A549 (cell line): ENCODE results near the gene TMEM44.

Experiments used
- CHD2 ChIP-seq: fragments of 150-350 bp; IDR thresholded peaks from 2 replicates; pipeline ENCODE4 v1.6.1; 2014; ENCODE audit warnings: low read length; ENCODE audit not compliant: partially characterized antibody
- EP300 ChIP-seq, 2 experiments: fragments of >200 bp; sonication (Bioruptor Twin); formaldehyde crosslinking; IDR thresholded peaks; 2 replicates in 1 of 2; 3 replicates in 1 of 2; pipeline ENCODE4 v1.6.1; 2016 to 2017
- HDAC2 ChIP-seq: fragments of 200-600 bp; sonication (generic); IDR thresholded peaks from 2 replicates; pipeline ENCODE4 v1.6.1; 2016
- JUN ChIP-seq, 2 experiments: fragments of >200 bp; sonication (Bioruptor Twin); formaldehyde crosslinking; IDR thresholded peaks; 2 replicates in 1 of 2; 3 replicates in 1 of 2; pipeline ENCODE4 v1.6.1; 2016 to 2017
- MAFK ChIP-seq: fragments of 450-650 bp; IDR thresholded peaks from 2 replicates; pipeline ENCODE4 v1.6.1; 2014; ENCODE audit not compliant: partially characterized antibody
- MYC ChIP-seq: IDR thresholded peaks from 2 replicates; pipeline ENCODE4 v1.6.1; 2012; ENCODE audit warnings: mild to moderate bottlenecking, inconsistent platforms, low read length, improper control_type of control experiment, borderline replicate concordance
- NR3C1 ChIP-seq: fragments of >200 bp; sonication (Bioruptor Twin); formaldehyde crosslinking; IDR thresholded peaks from 3 replicates; pipeline ENCODE4 v1.6.1; 2017
- POLR2A ChIP-seq: IDR thresholded peaks from 2 replicates; pipeline ENCODE4 v1.6.1; 2012; ENCODE audit warnings: mild to moderate bottlenecking, low read length
- RAD21 ChIP-seq, 2 experiments: fragments of >200 bp in 1 of 2; sonication (Bioruptor Twin) in 1 of 2; formaldehyde crosslinking in 1 of 2; IDR thresholded peaks in 1 of 2; conservative IDR thresholded peaks in 1 of 2; 2 replicates in 1 of 2; 3 replicates in 1 of 2; pipeline ENCODE4 v1.6.1; 2012 to 2018; ENCODE audit warnings: inconsistent platforms in 1 of 2
- RFX5 ChIP-seq: fragments of 450-650 bp; IDR thresholded peaks from 2 replicates; pipeline ENCODE4 v1.7.1; 2014; ENCODE audit warnings: antibody characterized with exemption, mild to moderate bottlenecking, moderate library complexity
- TF ChIP-seq, protein P1 (sequence below): fragments of 450-650 bp; IDR thresholded peaks from 2 replicates; pipeline ENCODE4 v1.6.1; 2014; ENCODE audit warnings: antibody characterized with exemption
- TF ChIP-seq, protein P2 (sequence below): fragments of 250-450 bp; sonication (Bioruptor Pico); IDR thresholded peaks from 2 replicates; pipeline ENCODE4 v1.5.0; 2021; ENCODE audit warnings: mild to moderate bottlenecking, moderate library complexity, borderline replicate concordance
- TF ChIP-seq, protein P3 (sequence below): IDR thresholded peaks from 2 replicates; pipeline ENCODE4 v1.6.1; 2012; ENCODE audit warnings: low read depth, borderline replicate concordance
- TF ChIP-seq, protein P4 (sequence below): fragments of >200 bp; sonication (Bioruptor Twin); formaldehyde crosslinking; IDR thresholded peaks from 3 replicates; pipeline ENCODE4 v1.5.1; 2016

DNA sequence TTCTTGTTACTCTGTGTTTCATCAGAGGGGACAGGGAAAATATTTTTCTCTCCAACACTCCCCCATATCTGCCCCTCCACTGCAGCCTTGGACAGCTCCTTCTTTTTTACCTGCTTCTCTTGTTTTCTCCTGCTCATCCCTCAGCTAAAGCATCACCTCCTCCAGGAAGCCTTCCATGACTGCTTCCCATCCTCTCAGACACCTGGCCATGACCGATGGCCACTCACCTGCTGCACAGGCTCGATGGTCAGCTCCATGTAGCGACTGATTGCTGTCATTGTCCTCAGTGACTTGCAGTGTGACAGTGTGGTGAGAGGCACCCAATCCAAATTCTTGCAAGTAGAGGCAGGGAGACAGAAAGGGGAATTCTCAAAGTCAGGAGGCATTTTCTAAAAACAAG, 22.5 kb downstream of the TMEM44 start:
- TF ChIP-seq CHD2 (no peak), MYC (no peak), POLR2A (no peak), JUN (IDR thresholded peaks at IDR 0.05) (no peak), MAFK (no peak), HDAC2 (no peak), RFX5 (no peak), NR3C1 (no peak), RAD21 (conservative IDR thresholded peaks at IDR 0.05 in 1 of 2, IDR thresholded peaks at IDR 0.05 in 1 of 2) (no peak), EP300 (IDR thresholded peaks at IDR 0.05) (no peak)
- TF ChIP-seq, protein P1, sequence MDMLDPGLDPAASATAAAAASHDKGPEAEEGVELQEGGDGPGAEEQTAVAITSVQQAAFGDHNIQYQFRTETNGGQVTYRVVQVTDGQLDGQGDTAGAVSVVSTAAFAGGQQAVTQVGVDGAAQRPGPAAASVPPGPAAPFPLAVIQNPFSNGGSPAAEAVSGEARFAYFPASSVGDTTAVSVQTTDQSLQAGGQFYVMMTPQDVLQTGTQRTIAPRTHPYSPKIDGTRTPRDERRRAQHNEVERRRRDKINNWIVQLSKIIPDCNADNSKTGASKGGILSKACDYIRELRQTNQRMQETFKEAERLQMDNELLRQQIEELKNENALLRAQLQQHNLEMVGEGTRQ, result no peak
- TF ChIP-seq, protein P2, sequence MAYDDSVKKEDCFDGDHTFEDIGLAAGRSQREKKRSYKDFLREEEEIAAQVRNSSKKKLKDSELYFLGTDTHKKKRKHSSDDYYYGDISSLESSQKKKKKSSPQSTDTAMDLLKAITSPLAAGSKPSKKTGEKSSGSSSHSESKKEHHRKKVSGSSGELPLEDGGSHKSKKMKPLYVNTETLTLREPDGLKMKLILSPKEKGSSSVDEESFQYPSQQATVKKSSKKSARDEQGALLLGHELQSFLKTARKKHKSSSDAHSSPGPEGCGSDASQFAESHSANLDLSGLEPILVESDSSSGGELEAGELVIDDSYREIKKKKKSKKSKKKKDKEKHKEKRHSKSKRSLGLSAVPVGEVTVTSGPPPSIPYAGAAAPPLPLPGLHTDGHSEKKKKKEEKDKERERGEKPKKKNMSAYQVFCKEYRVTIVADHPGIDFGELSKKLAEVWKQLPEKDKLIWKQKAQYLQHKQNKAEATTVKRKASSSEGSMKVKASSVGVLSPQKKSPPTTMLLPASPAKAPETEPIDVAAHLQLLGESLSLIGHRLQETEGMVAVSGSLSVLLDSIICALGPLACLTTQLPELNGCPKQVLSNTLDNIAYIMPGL (CRISPR knock-in tag), result no peak
- TF ChIP-seq, protein P3, sequence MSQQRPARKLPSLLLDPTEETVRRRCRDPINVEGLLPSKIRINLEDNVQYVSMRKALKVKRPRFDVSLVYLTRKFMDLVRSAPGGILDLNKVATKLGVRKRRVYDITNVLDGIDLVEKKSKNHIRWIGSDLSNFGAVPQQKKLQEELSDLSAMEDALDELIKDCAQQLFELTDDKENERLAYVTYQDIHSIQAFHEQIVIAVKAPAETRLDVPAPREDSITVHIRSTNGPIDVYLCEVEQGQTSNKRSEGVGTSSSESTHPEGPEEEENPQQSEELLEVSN, result no peak
- TF ChIP-seq, protein P4, sequence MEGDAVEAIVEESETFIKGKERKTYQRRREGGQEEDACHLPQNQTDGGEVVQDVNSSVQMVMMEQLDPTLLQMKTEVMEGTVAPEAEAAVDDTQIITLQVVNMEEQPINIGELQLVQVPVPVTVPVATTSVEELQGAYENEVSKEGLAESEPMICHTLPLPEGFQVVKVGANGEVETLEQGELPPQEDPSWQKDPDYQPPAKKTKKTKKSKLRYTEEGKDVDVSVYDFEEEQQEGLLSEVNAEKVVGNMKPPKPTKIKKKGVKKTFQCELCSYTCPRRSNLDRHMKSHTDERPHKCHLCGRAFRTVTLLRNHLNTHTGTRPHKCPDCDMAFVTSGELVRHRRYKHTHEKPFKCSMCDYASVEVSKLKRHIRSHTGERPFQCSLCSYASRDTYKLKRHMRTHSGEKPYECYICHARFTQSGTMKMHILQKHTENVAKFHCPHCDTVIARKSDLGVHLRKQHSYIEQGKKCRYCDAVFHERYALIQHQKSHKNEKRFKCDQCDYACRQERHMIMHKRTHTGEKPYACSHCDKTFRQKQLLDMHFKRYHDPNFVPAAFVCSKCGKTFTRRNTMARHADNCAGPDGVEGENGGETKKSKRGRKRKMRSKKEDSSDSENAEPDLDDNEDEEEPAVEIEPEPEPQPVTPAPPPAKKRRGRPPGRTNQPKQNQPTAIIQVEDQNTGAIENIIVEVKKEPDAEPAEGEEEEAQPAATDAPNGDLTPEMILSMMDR, result no peak
